ENCODE results near the gene KIRREL3.

DNA sequence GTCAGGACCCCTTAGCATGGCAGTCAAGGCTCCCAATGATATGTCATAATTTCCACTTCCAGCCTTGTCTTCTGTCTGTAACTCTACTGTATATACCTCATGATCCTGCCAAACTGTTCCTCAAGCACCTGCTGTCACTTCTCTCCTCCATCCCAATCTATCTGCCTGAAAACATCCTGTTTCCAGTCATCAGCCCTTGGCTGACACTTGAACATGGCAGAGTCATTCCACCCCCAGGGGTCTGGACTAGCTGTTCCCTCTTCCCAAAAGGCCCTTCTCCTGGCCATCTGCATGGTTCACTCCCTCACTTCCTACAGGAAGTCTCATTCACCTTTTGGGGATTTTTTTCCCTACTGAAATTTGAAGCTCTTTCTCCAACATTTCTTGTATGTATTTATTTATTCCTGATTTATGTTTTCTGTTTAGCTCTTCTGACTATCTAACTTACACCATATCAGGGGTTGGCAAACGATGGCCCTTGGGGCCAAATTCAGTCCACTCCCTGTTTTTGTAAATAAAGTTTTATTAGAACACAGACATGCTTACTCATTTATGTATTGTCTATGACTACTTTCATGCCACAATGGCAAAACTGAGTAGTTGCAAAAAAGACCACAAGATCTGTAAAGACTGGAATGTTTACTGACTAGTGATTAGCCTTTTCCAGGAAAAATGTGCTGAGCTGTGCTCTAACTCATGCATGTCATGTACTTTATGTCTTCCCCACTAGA, 278.4 kb downstream of the KIRREL3 start:
- TF ChIP-seq CTCF (conservative IDR thresholded peaks at IDR 0.05) (no peak), EZH2 (IDR thresholded peaks at IDR 0.05; ENCODE audit: low read depth) (no peak)
